Measurements from ENCODE around the gene CFAP73. TPM values are rescaled to one million over a fixed set of nuclear protein-coding genes. Genes with fewer than 3 reads are reported as not detected.

CFAP73 gene
- total RNA-seq, 1 experiment from 2014 or later: 0.94 TPM

DNA sequence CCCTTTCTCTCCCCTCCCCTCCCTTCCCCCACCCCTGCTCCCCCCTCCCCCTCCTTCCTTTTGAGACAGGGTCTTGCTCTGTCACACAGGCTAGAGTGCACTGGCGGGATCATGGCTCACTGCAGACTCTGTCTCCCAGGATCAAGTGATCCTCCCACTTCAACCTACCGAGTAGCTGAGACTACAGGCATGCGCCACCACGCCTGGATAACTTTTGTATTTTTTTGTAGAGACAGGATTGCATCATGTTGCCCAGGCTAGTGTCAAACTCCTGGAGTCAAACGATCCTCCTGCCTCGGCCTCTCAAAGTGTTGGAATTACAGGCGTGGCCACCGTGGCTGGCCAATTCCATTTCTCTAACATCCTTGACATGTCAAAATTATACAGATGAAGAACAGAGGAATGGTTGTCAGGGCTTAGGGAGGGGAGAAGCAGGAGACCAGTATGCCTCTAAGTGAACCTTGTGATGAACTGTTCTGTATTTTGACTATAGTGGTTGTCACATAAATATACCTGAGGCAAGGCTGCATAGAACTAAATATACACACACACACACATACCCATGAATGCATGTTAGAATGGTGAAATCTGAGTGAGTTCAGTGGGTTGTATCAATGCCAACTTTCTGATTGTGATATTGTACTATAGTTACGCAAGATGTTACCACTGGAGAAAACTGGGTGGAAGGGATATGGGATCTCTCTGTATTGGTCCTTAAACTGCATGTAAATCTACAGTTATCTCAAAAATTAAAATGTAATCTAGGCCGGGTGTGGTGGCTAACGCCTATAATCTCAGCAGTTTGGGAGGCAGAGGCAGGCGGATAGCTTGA, 3.6 kb upstream of the CFAP73 start:
- ATAC-seq: no peak
- peaks cover 21% of the 10 kb centered on the region for H3K27me3 Mint-ChIP-seq (ENCODE audit: low read depth)
- peaks cover 18% of the 10 kb centered on the region for H3K4me1 Mint-ChIP-seq
- ChIA-PET CTCF (interaction anchor here (0.8 to 1.1 kb wide), 2 partner anchors 16 to 140 kb away, joined by 3 to 5 read pairs; no protein-coding TSS in a partner anchor), POLR2A (no interaction called here)
- peaks cover 6% of the 10 kb centered on the region for H3K9me3 Mint-ChIP-seq
- TF ChIP-seq, protein P1, sequence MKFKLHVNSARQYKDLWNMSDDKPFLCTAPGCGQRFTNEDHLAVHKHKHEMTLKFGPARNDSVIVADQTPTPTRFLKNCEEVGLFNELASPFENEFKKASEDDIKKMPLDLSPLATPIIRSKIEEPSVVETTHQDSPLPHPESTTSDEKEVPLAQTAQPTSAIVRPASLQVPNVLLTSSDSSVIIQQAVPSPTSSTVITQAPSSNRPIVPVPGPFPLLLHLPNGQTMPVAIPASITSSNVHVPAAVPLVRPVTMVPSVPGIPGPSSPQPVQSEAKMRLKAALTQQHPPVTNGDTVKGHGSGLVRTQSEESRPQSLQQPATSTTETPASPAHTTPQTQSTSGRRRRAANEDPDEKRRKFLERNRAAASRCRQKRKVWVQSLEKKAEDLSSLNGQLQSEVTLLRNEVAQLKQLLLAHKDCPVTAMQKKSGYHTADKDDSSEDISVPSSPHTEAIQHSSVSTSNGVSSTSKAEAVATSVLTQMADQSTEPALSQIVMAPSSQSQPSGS (CRISPR knock-in tag; IDR thresholded peaks at IDR 0.05; ENCODE audit: borderline replicate concordance, low read depth): no peak
- TF ChIP-seq, protein P2, sequence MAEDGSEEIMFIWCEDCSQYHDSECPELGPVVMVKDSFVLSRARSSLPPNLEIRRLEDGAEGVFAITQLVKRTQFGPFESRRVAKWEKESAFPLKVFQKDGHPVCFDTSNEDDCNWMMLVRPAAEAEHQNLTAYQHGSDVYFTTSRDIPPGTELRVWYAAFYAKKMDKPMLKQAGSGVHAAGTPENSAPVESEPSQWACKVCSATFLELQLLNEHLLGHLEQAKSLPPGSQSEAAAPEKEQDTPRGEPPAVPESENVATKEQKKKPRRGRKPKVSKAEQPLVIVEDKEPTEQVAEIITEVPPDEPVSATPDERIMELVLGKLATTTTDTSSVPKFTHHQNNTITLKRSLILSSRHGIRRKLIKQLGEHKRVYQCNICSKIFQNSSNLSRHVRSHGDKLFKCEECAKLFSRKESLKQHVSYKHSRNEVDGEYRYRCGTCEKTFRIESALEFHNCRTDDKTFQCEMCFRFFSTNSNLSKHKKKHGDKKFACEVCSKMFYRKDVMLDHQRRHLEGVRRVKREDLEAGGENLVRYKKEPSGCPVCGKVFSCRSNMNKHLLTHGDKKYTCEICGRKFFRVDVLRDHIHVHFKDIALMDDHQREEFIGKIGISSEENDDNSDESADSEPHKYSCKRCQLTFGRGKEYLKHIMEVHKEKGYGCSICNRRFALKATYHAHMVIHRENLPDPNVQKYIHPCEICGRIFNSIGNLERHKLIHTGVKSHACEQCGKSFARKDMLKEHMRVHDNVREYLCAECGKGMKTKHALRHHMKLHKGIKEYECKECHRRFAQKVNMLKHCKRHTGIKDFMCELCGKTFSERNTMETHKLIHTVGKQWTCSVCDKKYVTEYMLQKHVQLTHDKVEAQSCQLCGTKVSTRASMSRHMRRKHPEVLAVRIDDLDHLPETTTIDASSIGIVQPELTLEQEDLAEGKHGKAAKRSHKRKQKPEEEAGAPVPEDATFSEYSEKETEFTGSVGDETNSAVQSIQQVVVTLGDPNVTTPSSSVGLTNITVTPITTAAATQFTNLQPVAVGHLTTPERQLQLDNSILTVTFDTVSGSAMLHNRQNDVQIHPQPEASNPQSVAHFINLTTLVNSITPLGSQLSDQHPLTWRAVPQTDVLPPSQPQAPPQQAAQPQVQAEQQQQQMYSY (CRISPR knock-in tag; IDR thresholded peaks at IDR 0.05): no peak
- TF ChIP-seq GABPB1 (CRISPR knock-in tag; IDR thresholded peaks at IDR 0.05) (no peak), ZNF671 (CRISPR knock-in tag; IDR thresholded peaks at IDR 0.05) (no peak), ZNF416 (CRISPR knock-in tag; IDR thresholded peaks at IDR 0.05) (no peak), ZNF138 (CRISPR knock-in tag; conservative IDR thresholded peaks at IDR 0.05) (no peak)
- TF ChIP-seq, protein P3, sequence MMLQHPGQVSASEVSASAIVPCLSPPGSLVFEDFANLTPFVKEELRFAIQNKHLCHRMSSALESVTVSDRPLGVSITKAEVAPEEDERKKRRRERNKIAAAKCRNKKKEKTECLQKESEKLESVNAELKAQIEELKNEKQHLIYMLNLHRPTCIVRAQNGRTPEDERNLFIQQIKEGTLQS (CRISPR knock-in tag; conservative IDR thresholded peaks at IDR 0.05): no peak
- peaks cover 5% of the 10 kb centered on the region; the same call in 1 of the 2 replicates for H3K36me3 Mint-ChIP-seq
- no peak overlapping the region for H3K27ac Mint-ChIP-seq
- no peak for DNase-seq (ENCODE audit: low spot score)
- no peak overlapping the region for H3K4me3 Mint-ChIP-seq

DNA sequence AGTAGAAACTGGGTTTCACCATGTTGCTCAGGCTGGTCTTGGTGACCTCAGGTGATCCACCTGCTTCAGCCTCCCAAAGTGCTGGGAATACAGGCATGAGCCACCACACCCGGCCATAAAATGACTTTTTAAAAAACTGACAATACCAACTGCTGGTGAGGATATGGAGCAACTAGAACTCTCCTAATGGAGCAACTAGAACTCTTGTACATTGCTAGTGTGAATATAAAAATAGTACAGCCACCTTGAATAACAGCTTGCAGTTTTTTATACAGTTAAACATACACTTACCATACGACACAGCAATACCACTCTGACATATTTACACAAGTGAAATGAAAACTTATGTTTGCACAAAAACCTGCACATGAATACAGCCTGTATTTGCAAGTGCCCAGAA, 2.5 kb upstream of the CFAP73 start:
- peaks cover 5% of the 10 kb centered on the region; the same call in 1 of the 2 replicates for H3K36me3 Mint-ChIP-seq
- DNase-seq (ENCODE audit: low spot score): no peak
- H3K27ac Mint-ChIP-seq: no peak overlapping the region
- ChIA-PET CTCF (interaction anchor here (1.1 to 1.3 kb wide), 3 partner anchors 11 to 28 kb away, joined by 3 to 5 read pairs (median 5); partner anchors contain the start of gene RASAL1), POLR2A (no interaction called here)
- H3K4me3 Mint-ChIP-seq: no peak overlapping the region
- no peak for ATAC-seq
- peaks cover 27% of the 10 kb centered on the region for H3K27me3 Mint-ChIP-seq (ENCODE audit: low read depth)
- peaks cover 19% of the 10 kb centered on the region for H3K4me1 Mint-ChIP-seq
- peaks cover 6% of the 10 kb centered on the region for H3K9me3 Mint-ChIP-seq
- TF ChIP-seq SMAD4 (CRISPR knock-in tag; IDR thresholded peaks at IDR 0.05) (no peak), GTF2I (CRISPR knock-in tag; conservative IDR thresholded peaks at IDR 0.05) (no peak), MXD4 (CRISPR knock-in tag; IDR thresholded peaks at IDR 0.05; ENCODE audit: borderline replicate concordance) (no peak), HMGA2 (CRISPR knock-in tag; IDR thresholded peaks at IDR 0.05) (no peak), ZNF317 (CRISPR knock-in tag; IDR thresholded peaks at IDR 0.05; ENCODE audit: borderline replicate concordance, low read depth) (no peak), TP53 (CRISPR knock-in tag; IDR thresholded peaks at IDR 0.05) (no peak), ZNF138 (CRISPR knock-in tag; conservative IDR thresholded peaks at IDR 0.05) (no peak)
- TF ChIP-seq, protein P4, sequence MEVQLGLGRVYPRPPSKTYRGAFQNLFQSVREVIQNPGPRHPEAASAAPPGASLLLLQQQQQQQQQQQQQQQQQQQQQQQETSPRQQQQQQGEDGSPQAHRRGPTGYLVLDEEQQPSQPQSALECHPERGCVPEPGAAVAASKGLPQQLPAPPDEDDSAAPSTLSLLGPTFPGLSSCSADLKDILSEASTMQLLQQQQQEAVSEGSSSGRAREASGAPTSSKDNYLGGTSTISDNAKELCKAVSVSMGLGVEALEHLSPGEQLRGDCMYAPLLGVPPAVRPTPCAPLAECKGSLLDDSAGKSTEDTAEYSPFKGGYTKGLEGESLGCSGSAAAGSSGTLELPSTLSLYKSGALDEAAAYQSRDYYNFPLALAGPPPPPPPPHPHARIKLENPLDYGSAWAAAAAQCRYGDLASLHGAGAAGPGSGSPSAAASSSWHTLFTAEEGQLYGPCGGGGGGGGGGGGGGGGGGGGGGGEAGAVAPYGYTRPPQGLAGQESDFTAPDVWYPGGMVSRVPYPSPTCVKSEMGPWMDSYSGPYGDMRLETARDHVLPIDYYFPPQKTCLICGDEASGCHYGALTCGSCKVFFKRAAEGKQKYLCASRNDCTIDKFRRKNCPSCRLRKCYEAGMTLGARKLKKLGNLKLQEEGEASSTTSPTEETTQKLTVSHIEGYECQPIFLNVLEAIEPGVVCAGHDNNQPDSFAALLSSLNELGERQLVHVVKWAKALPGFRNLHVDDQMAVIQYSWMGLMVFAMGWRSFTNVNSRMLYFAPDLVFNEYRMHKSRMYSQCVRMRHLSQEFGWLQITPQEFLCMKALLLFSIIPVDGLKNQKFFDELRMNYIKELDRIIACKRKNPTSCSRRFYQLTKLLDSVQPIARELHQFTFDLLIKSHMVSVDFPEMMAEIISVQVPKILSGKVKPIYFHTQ (CRISPR knock-in tag; IDR thresholded peaks at IDR 0.05): no peak
- TF ChIP-seq, protein P5, sequence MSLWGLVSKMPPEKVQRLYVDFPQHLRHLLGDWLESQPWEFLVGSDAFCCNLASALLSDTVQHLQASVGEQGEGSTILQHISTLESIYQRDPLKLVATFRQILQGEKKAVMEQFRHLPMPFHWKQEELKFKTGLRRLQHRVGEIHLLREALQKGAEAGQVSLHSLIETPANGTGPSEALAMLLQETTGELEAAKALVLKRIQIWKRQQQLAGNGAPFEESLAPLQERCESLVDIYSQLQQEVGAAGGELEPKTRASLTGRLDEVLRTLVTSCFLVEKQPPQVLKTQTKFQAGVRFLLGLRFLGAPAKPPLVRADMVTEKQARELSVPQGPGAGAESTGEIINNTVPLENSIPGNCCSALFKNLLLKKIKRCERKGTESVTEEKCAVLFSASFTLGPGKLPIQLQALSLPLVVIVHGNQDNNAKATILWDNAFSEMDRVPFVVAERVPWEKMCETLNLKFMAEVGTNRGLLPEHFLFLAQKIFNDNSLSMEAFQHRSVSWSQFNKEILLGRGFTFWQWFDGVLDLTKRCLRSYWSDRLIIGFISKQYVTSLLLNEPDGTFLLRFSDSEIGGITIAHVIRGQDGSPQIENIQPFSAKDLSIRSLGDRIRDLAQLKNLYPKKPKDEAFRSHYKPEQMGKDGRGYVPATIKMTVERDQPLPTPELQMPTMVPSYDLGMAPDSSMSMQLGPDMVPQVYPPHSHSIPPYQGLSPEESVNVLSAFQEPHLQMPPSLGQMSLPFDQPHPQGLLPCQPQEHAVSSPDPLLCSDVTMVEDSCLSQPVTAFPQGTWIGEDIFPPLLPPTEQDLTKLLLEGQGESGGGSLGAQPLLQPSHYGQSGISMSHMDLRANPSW (CRISPR knock-in tag; conservative IDR thresholded peaks at IDR 0.05; ENCODE audit: low read depth): no peak
- TF ChIP-seq, protein P6, sequence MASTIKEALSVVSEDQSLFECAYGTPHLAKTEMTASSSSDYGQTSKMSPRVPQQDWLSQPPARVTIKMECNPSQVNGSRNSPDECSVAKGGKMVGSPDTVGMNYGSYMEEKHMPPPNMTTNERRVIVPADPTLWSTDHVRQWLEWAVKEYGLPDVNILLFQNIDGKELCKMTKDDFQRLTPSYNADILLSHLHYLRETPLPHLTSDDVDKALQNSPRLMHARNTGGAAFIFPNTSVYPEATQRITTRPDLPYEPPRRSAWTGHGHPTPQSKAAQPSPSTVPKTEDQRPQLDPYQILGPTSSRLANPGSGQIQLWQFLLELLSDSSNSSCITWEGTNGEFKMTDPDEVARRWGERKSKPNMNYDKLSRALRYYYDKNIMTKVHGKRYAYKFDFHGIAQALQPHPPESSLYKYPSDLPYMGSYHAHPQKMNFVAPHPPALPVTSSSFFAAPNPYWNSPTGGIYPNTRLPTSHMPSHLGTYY (CRISPR knock-in tag; IDR thresholded peaks at IDR 0.05): no peak
- TF ChIP-seq, protein P2 (CRISPR knock-in tag; IDR thresholded peaks at IDR 0.05): no peak
